Tibial artery (tissue), 4 donors: ENCODE results near the gene BOLA1.

ENCODE experiments used
- DNase-seq, 2 donors: peaks; one replicate each; pipeline ENCODE4 v3.0.0-alpha.2; 2019
- H3K27ac ChIP-seq, 2 donors: fragments of 200-600 bp; sonication (generic) in 1 of 2; 1 replicate in 1 of 2; 2 replicates in 1 of 2; pipeline ENCODE4 v1.5.1; 2018 to 2019; ENCODE audit warnings: mild to moderate bottlenecking in 1 of 2
- H3K27me3 ChIP-seq, 2 donors: fragments of 200-600 bp; sonication (generic) in 1 of 2; one replicate each; pipeline versions ENCODE4 v1.5.1 to v1.6.0; 2016 to 2019
- H3K36me3 ChIP-seq, 3 donors: fragments of 200-600 bp; sonication (generic) in 2 of 3; one replicate each; pipeline ENCODE4 v1.5.1; 2016 to 2019; ENCODE audit warnings: mild to moderate bottlenecking in 2 of 3
- H3K4me1 ChIP-seq, 4 donors: fragments of 200-600 bp; sonication (generic) in 2 of 4; 1 replicate in 3 of 4; 2 replicates in 1 of 4; pipeline ENCODE4 v1.5.1; 2016 to 2019
- H3K4me3 ChIP-seq, 2 donors: fragments of 200-600 bp; sonication (generic) in 1 of 2; 1 replicate in 1 of 2; 2 replicates in 1 of 2; pipeline ENCODE4 v1.5.1; 2018 to 2019; ENCODE audit warnings: mild to moderate bottlenecking in 2 of 2
- H3K9me3 ChIP-seq, 3 donors: fragments of 200-600 bp; sonication (generic) in 1 of 3; one replicate each; pipeline ENCODE4 v1.5.1; 2016 to 2019
- CTCF ChIP-seq, 2 experiments: fragments of 200-600 bp in 1 of 2; fragments of 450-650 bp in 1 of 2; IDR thresholded peaks; one replicate each; pipeline ENCODE4 v1.5.1; 2017 to 2019; ENCODE audit warnings: antibody characterized with exemption in 2 of 2, mild to moderate bottlenecking in 1 of 2, moderate library complexity in 1 of 2
- intact Hi-C: fragments of 100-400 bp; cut with DNase I; formaldehyde crosslinking; loops from one replicate; pipeline ENCODE4 v1.15.0; 2023; ENCODE audit warnings: low total_unique reads

BOLA1 gene

DNA sequence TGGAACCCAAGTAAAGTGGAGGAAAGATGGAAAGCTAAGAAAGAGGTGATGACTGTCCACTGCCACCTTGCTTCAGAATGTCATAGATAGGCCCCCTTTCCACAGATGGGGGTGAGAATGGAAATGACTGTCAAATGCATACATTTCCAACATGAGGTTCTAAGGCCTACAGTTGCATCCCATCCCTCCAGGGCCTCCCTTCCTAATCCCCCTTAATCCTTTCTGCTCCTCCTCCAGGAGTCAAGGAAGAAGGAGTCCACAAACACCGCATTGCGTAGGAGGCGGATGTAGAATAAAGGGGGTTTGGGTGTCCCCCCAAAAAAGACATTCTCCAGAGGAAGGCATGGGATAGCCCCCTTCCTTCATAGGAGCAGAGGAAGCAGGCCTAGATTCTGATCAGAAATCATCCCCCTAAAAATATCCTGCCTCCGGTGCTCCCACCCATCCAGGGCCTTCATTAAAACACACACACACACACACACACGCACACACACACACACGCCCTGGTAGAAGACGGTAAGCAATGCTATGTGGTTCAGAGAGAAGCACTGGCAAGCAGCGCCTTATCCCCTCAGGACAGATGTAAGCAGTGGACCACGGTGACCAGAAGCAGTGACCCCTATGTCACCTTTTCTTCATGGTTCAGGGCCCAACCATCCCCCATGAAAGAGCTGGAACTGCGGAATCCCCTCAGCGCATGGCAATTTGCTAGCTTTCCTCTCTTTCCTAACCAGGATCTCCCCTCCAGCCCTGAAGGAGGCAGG lies 16.2 kb downstream of the BOLA1 start:
- no peak for DNase-seq
- H3K4me1 ChIP-seq, result peaks cover 0 to 31% (median 21%) of the 10 kb centered on the region in 4 donors
- H3K36me3 ChIP-seq, result peaks cover 5 to 33% (median 20%) of the 10 kb centered on the region in 3 donors
- no peaks in the 10 kb centered on the region for H3K27me3 ChIP-seq
- TF ChIP-seq CTCF (IDR thresholded peaks at IDR 0.05), result no peak
- intact Hi-C loops, result no loop called here
- no peaks in the 10 kb centered on the region for H3K9me3 ChIP-seq
- peak overlapping the region; percentile 60 to 86 for H3K4me3 ChIP-seq
- H3K27ac ChIP-seq, result peak overlapping the region; percentile 61 to 69

DNA sequence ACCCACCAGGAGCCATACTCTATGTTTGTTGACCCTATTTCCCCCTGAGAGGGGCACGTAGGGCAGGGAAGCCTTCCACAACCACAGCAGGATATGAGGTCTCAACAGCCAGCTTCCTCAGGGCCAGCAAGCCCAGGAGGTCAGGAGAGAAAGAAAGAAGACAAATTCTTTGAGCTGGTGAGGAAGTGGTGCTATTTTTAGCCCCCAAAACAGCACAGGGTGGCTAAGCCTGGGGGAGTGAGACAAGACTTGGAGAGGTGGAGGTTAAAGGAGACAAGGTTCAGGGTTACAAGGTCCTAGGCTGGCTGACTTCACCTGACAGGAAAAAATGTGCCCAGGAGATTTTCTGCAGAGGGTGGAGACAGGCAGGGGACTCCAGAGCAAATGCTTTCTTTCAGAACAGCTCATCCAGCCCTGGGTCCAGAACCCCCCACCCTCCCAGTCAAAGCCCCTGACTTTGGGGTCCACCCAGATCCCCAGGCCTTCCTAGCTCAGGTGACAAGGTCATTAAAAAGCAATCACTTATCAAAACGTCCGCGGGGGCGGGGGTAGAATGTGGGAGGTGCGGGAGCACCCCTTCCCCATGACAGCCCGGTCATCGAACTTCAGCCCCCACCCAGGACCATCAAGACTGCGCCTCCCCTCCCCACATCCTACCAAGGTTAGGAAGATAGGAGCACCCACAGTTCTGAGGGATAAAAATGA lies 17.0 kb downstream of the BOLA1 start:
- Histone ChIP-seq H3K36me3 (peaks cover 3 to 25% (median 13%) of the 10 kb centered on the region in 3 donors), H3K9me3 (no peaks in the 10 kb centered on the region), H3K4me3 (peak overlapping the region; percentile 60 to 86), H3K27me3 (no peaks in the 10 kb centered on the region), H3K4me1 (peaks cover 0 to 31% (median 21%) of the 10 kb centered on the region in 4 donors), H3K27ac (peak overlapping the region; percentile 61 to 69)
- TF ChIP-seq CTCF (IDR thresholded peaks at IDR 0.05), result no peak
- DNase-seq, result peak in 1 of 2 donors; percentile 59
- intact Hi-C loops, result no loop called here

GRCh38 chr1:149916898-149917252 lies 17.5 kb downstream of the BOLA1 start:
- no peak for TF ChIP-seq CTCF (IDR thresholded peaks at IDR 0.05)
- intact Hi-C loops, result no loop called here
- Histone ChIP-seq H3K4me1 (peaks cover 0 to 31% (median 21%) of the 10 kb centered on the region in 4 donors), H3K9me3 (no peaks in the 10 kb centered on the region), H3K4me3 (peak overlapping the region; percentile 60 to 86), H3K27ac (peak overlapping the region; percentile 61 to 69), H3K36me3 (peaks cover 0 to 21% (median 9%) of the 10 kb centered on the region in 3 donors), H3K27me3 (no peaks in the 10 kb centered on the region)
- DNase-seq, result peak in 1 of 2 donors; percentile 61

- Histone ChIP-seq H3K36me3 (peaks cover 5 to 22% (median 14%) of the 10 kb centered on the region in 3 donors), H3K4me3 (peak within 1 kb of the TSS; percentile 60 to 86), H3K4me1 (peaks cover 0 to 31% (median 21%) of the 10 kb centered on the region in 4 donors), H3K27ac (peak within 1 kb of the TSS; percentile 61 to 69), H3K27me3 (no peaks in the 10 kb centered on the region), H3K9me3 (no peaks in the 10 kb centered on the region)
- intact Hi-C loops, result no loop called here
- peak; percentile 67 to 81 for DNase-seq
- no peak for TF ChIP-seq CTCF (IDR thresholded peaks at IDR 0.05)
These were observed 18.3 kb downstream of the BOLA1 start, which contains the start of gene SV2A for GRCh38 chr1:149917571-149918144. TSS of gene SV2A (minus strand) at chr1:149917844. CDS start at chr1:149913840, 4,004 bp downstream.

DNA sequence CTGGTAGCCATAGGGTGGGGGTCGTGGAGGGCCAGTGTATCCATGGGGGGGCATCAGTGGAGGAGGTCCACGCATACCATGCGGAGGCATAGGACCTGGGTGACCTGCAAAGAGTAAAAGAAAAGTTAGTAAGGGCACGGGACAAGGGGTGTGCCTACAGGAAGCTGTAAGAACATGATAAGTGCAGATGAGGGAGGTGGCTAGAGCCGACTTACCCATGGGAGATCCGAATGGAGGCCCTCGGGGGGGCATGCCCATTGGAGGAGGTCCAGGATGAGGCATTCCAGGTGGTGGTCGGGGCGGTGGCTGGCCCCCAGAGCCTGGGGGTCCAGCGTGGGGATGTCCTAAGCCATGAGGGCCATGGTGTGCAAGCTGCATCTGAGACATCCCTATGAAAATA lies 24.3 kb downstream of the BOLA1 start:
- Histone ChIP-seq H3K27me3 (no peaks in the 10 kb centered on the region), H3K4me3 (no peak overlapping the region), H3K27ac (no peak overlapping the region), H3K9me3 (no peaks in the 10 kb centered on the region), H3K4me1 (peaks cover 0 to 43% (median 22%) of the 10 kb centered on the region in 4 donors), H3K36me3 (peaks cover 45 to 49% (median 47%) of the 10 kb centered on the region in 3 donors)
- DNase-seq, result no peak
- intact Hi-C loops, result no loop called here
- TF ChIP-seq CTCF (IDR thresholded peaks at IDR 0.05), result no peak
